Transverse colon (tissue), 3 donors: ENCODE measurements around the gene LRRK2.

Experiments
- POLR2A ChIP-seq: fragments of 450-650 bp; IDR thresholded peaks from one replicate; pipeline ENCODE4 v1.6.1; 2016; ENCODE audit warnings: antibody characterized with exemption, mild to moderate bottlenecking, moderate library complexity
- TF ChIP-seq, protein P1 (sequence below), 5 experiments: fragments of 200-600 bp in 3 of 5; fragments of 450-650 bp in 2 of 5; sonication (generic) in 3 of 5; IDR thresholded peaks; 1 replicate in 2 of 5; 2 replicates in 3 of 5; pipeline ENCODE4 v1.5.1; 2016 to 2017; ENCODE audit warnings: antibody characterized with exemption in 5 of 5, inconsistent platforms in 3 of 5, mild to moderate bottlenecking in 2 of 5, moderate library complexity in 1 of 5

DNA sequence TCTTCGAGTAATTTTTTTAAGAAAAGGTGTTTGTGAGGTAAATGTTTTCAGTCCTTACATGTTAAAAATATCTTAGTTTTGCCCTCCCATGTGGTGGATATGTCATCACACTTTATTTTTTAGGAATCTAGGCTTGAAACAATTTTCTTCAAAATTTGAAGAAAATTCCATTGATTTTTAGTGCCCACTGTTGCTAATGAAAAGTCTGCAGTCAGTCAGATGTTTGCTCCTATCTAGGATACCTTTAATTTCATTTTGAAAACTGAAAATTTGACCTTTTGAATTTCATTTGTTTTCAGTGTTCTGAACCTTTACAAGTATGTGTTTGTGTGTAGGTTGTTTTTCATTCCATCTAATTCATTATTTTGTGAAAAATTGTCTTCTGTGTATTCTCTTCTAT, 105.4 kb downstream of the LRRK2 start:
- TF ChIP-seq, protein P1, sequence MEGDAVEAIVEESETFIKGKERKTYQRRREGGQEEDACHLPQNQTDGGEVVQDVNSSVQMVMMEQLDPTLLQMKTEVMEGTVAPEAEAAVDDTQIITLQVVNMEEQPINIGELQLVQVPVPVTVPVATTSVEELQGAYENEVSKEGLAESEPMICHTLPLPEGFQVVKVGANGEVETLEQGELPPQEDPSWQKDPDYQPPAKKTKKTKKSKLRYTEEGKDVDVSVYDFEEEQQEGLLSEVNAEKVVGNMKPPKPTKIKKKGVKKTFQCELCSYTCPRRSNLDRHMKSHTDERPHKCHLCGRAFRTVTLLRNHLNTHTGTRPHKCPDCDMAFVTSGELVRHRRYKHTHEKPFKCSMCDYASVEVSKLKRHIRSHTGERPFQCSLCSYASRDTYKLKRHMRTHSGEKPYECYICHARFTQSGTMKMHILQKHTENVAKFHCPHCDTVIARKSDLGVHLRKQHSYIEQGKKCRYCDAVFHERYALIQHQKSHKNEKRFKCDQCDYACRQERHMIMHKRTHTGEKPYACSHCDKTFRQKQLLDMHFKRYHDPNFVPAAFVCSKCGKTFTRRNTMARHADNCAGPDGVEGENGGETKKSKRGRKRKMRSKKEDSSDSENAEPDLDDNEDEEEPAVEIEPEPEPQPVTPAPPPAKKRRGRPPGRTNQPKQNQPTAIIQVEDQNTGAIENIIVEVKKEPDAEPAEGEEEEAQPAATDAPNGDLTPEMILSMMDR (IDR thresholded peaks at IDR 0.05), result no peak
- TF ChIP-seq POLR2A, result no peak
